Muscle of leg (tissue), 11 donors: ENCODE results near the gene KRTAP10-8. TPM values are rescaled to one million over a fixed set of nuclear protein-coding genes. Genes with fewer than 3 reads are reported as not detected.
A peak's percentile ranks its signal among the peaks of the same experiment; 100 is the strongest.
"Not testable (repeated sequence)": the region's sequence is repeated elsewhere in the genome, so short reads cannot be mapped to it uniquely, and the experiment has no call there.

Experiments
- DNase-seq: peaks from one replicate; pipeline ENCODE4 v3.0.0; 2013
- H3K27ac ChIP-seq: one replicate; pipeline ENCODE4 v1.5.1; 2013; ENCODE audit warnings: mild to moderate bottlenecking, low read length, control low read depth
- H3K27me3 ChIP-seq: one replicate; pipeline ENCODE4 v1.6.1; 2013; ENCODE audit warnings: low read length; ENCODE audit not compliant: control insufficient read depth, insufficient read depth
- H3K36me3 ChIP-seq: one replicate; pipeline ENCODE4 v1.6.1; 2013; ENCODE audit warnings: low read length; ENCODE audit not compliant: control insufficient read depth, insufficient read depth
- H3K4me1 ChIP-seq: one replicate; pipeline ENCODE4 v1.6.1; 2013; ENCODE audit warnings: low read length; ENCODE audit not compliant: control insufficient read depth, insufficient read depth
- H3K4me3 ChIP-seq: one replicate; pipeline ENCODE4 v1.5.1; 2013; ENCODE audit warnings: low read length, control low read depth
- H3K9me3 ChIP-seq: replicated peaks from 2 replicates; pipeline ENCODE4 v1.6.1; 2013; ENCODE audit warnings: low read depth, low read length; ENCODE audit not compliant: control insufficient read depth
- WGBS: methylation state at CpG from one replicate; pipeline ENCODE4 v1.1.5; 2013; ENCODE audit warnings: missing lambda C conversion rate; ENCODE audit not compliant: insufficient coverage; 5-methylcytosine and 5-hydroxymethylcytosine counted together
- polyA plus RNA-seq, 8 donors: library from polyadenylated mRNA; unstranded; fragments of 120-200 nt; gene quantifications; one replicate each; pipeline versions ENCODE4 v1.2.1 to v1.2.3, GENCODE V29; 2013; ENCODE audit warnings: inconsistent platforms in 1 of 8, low replicate concordance in 1 of 8; ENCODE audit not compliant: insufficient read length in 8 of 8, insufficient read depth in 1 of 8
- total RNA-seq: library from RNA; stranded (reverse); fragments of 120-200 nt; gene quantifications from one replicate; pipeline ENCODE4 v1.2.4, GENCODE V29; 2013

Gene KRTAP10-8
- total and polyA plus RNA-seq, 9 donors = not detected

DNA sequence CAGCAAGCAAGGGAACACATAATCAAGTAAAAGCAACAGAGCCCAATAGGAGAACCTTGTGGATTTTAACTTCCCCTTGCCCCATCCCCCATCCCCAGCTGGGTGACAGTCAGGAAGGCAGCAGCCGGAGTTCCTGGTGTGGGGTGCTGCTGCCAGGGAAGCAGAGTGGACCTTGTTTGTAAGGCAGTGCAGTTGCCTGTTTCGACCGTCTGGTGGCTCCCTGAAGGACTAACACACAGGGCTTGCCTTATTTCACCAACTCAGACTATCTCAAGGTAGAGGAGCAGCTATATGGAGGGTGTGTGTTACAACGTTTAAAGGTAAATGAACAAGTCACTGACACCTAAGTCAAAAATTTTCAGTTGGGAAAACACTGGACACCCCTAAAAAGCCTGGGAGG lies 6.6 kb downstream of the KRTAP10-8 start:
- no peak overlapping the region for H3K4me3 ChIP-seq
- no peaks in the 10 kb centered on the region for H3K4me1 ChIP-seq
- peak; percentile 30 for DNase-seq
- H3K27me3 ChIP-seq = peaks cover 9% of the 10 kb centered on the region
- WGBS = no CpG with 5 or more reads among the region's 4 CpGs
- no peak overlapping the region for H3K27ac ChIP-seq
- no peaks in the 10 kb centered on the region for H3K36me3 ChIP-seq
- H3K9me3 ChIP-seq = peaks cover 8% of the 10 kb centered on the region

DNA sequence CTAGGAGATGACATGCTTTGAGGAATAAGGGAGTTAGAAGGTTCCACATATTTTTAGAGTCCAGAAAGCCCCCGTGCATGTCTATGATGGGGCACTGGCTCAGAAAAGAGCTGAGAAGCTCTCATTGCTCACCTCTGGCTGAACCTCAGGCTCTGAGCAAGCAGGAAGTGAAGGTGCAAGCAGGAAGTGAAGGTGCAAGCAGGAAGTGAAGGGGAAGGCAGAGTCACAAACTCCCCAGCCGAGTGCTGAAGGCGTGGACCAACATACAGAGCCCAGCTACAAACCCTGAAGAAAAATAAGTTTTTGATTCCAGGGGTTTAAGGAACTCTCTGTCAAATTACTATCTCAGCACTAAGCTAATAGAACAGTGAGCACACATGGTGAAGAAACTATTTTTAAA lies 7.0 kb downstream of the KRTAP10-8 start:
- Histone ChIP-seq H3K27me3 (peaks cover 9% of the 10 kb centered on the region), H3K27ac (no peak overlapping the region), H3K4me1 (no peaks in the 10 kb centered on the region), H3K36me3 (no peaks in the 10 kb centered on the region), H3K4me3 (no peak overlapping the region), H3K9me3 (peaks cover 8% of the 10 kb centered on the region)
- DNase-seq = no peak
- WGBS = 89% methylated on average over 1 of the region's 3 CpGs

DNA sequence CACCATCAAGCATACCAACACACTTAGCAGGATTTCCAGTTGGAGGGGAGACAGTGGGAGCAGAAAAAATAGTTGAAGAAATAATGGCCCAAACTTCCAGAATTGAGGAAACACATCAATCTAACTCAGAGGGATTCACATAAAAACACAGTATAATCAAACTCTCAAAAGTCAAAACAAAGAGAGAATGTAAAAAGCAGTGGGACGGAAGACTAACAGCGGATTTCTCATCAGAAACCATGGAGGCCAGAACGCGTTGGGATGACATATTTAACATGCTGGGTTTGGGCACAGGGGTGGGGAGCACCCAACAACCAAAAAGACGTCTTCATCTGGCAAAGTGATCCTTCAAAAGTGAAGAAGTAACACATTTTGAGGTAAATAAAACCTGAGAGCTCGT lies 8.0 kb downstream of the KRTAP10-8 start:
- H3K27me3 ChIP-seq = peaks cover 9% of the 10 kb centered on the region
- no peak for DNase-seq
- H3K4me1 ChIP-seq = no peaks in the 10 kb centered on the region
- WGBS = 83% methylated on average over 6 of the region's 6 CpGs
- no peak overlapping the region for H3K27ac ChIP-seq
- H3K9me3 ChIP-seq = peaks cover 14% of the 10 kb centered on the region
- no peak overlapping the region for H3K4me3 ChIP-seq
- no peaks in the 10 kb centered on the region for H3K36me3 ChIP-seq

DNA sequence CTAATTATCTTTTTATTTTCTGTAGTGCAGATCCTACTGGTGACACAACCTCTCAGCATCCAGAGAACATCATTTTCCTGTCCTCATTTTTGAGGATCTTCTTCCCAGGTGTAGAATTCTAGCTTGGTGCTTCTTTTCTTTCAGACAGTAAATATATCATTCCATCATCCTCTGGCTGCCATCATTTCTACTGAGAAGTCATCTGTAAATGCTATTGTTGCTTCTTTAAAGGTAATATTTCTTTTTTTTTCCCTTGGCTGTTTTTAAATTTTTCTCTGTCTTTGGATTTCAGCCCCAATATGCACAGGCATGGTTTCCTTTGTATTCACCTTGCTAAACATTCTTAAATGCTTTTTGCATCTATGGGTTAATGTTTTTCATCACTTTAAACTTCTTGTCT lies 11.7 kb downstream of the KRTAP10-8 start:
- Histone ChIP-seq H3K4me3 (no peak overlapping the region), H3K36me3 (no peaks in the 10 kb centered on the region), H3K4me1 (peaks cover 2% of the 10 kb centered on the region), H3K9me3 (peaks cover 14% of the 10 kb centered on the region), H3K27me3 (peaks cover 3% of the 10 kb centered on the region), H3K27ac (no peak overlapping the region)
- no peak for DNase-seq

DNA sequence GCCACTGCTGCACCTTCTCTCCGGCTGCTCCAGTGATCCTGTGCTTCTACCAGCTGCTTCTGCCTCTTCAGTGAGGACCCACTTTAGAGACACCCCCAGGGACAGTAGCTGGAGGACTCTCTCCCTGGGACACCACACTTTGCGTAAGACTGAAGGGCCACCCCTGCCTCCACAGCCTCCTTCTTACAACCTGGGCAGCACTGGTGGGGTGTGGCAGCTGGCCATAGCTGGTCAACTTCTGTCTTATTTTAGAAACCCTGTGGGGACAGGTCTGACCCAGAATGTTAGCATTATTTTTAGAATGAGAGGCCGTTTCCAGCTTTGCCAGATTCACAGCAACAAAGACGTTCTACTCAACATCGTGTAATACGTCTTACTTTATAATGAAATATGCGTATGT lies 13.9 kb downstream of the KRTAP10-8 start:
- peaks cover 3% of the 10 kb centered on the region for H3K4me1 ChIP-seq
- no peak overlapping the region for H3K4me3 ChIP-seq
- DNase-seq = no peak
- H3K27me3 ChIP-seq = peaks cover 6% of the 10 kb centered on the region
- no CpG with 5 or more reads among the region's 7 CpGs for WGBS
- H3K36me3 ChIP-seq = no peaks in the 10 kb centered on the region
- no peak overlapping the region for H3K27ac ChIP-seq
- peaks cover 14% of the 10 kb centered on the region for H3K9me3 ChIP-seq

DNA sequence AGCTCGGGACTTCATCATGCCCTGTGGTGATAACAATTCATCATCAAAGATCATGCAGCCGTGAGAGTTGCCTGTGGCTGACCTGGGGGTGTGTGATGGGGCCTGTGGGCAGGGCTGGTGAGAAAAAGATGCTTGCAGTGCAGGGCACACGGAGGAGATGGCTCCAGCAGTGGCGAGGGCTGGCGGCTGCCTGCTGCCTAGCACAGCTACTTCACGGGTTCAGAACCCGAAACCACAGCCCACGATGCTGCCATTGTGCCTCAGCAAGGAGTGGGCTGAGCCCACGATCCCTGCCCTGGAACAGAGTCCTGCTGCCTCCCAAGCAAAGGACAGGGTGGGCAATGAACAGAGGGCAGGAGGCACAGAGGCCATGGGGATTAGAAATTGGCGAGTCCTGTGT lies 14.4 kb downstream of the KRTAP10-8 start:
- WGBS = 81% methylated on average over 9 of the region's 10 CpGs
- no peak for DNase-seq

DNA sequence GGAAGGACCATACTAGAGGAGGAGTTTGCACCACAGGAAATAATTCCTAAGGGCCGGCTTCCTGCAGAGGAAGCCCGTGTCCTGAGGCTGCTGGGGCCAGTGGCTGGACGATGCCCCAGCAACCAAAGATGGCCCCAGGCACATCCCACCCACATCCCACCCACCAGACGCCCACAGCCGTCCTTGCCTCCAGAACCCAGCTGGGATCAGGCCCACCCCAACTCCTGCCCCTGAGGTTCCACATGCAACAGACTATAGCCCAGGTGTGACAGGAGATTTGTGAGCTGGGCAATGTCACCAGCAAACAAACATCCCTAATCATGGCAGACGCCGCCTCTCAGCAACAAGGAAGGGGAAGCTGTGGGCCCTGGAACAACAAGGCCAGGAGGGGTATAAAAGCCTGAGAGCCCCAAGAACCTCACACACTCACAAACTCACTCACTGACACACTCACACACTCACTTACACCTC lies 14.8 kb downstream of the KRTAP10-8 start, which contains the start of gene KRTAP10-9:
Gene KRTAP10-9 (plus strand): TSS at position 421 of the 471 bp plus-strand sequence. CDS start 79 bp downstream, outside the sequence.
- 58% methylated on average over 5 of the region's 7 CpGs for WGBS
- H3K4me3 ChIP-seq = no peak within 1 kb of the TSS
- no peak within 1 kb of the TSS for H3K27ac ChIP-seq
- peaks cover 6% of the 10 kb centered on the region for H3K27me3 ChIP-seq
- no peaks in the 10 kb centered on the region for H3K36me3 ChIP-seq
- H3K4me1 ChIP-seq = peaks cover 3% of the 10 kb centered on the region
- H3K9me3 ChIP-seq = peaks cover 18% of the 10 kb centered on the region
- DNase-seq = no peak

More for the DNA sequence above, 14.4 kb downstream of the KRTAP10-8 start:
- H3K27ac ChIP-seq = no peak overlapping the region
- H3K36me3 ChIP-seq = no peaks in the 10 kb centered on the region
- H3K4me1 ChIP-seq = peaks cover 3% of the 10 kb centered on the region
- H3K27me3 ChIP-seq = peaks cover 6% of the 10 kb centered on the region
- no peak overlapping the region for H3K4me3 ChIP-seq
- H3K9me3 ChIP-seq = peaks cover 15% of the 10 kb centered on the region

DNA sequence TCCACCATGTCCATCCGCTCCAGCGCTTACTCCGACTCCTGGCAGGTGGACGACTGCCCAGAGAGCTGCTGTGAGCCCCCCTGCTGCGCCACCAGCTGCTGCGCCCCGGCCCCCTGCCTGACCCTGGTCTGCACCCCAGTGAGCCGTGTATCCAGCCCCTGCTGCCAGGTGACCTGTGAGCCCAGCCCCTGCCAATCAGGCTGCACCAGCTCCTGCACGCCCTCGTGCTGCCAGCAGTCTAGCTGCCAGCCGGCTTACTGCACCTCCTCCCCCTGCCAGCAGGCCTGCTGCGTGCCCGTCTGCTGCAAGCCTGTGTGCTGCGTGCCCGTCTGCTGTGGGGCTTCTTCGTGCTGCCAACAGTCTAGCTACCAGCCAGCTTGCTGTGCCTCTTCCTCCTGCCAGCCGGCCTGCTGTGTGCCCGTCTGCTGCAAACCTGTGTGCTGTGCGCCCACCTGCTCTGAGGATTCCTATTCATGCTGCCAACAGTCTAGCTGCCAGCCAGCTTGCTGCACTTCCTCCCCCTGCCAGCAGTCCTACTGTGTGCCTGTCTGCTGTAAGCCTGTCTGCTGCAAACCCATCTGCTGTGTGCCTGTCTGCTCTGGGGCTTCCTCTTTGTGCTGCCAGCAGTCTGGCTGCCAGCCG lies 15.4 kb downstream of the KRTAP10-8 start:
- H3K4me1 ChIP-seq, H3K27ac ChIP-seq, H3K36me3 ChIP-seq, H3K27me3 ChIP-seq, H3K4me3 ChIP-seq, DNase-seq: not testable (repeated sequence)
- 82% methylated on average over 13 of the region's 20 CpGs for WGBS
- H3K9me3 ChIP-seq = peaks cover 20% of the 10 kb centered on the region

DNA sequence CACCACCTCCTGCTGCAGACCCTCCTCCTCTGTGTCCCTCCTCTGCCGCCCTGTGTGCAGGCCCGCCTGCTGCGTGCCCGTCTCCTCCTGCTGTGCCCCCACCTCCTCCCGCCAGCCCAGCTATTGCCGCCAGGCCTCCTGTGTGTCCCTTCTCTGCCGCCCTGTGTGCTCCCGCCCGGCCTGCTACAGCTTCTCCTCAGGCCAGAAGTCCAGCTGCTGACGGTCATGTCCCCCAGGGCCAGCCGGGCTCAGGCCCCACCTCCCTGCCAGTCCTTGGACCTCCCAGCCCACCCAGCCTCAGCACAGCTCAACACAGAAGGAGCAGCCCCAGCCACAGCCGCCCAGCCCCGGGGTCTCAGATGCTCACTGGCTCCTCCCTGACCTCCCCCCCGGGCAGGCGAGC lies 16.0 kb downstream of the KRTAP10-8 start:
- peaks cover 18% of the 10 kb centered on the region for H3K9me3 ChIP-seq
- WGBS = 26% methylated on average over 14 of the region's 15 CpGs

DNA sequence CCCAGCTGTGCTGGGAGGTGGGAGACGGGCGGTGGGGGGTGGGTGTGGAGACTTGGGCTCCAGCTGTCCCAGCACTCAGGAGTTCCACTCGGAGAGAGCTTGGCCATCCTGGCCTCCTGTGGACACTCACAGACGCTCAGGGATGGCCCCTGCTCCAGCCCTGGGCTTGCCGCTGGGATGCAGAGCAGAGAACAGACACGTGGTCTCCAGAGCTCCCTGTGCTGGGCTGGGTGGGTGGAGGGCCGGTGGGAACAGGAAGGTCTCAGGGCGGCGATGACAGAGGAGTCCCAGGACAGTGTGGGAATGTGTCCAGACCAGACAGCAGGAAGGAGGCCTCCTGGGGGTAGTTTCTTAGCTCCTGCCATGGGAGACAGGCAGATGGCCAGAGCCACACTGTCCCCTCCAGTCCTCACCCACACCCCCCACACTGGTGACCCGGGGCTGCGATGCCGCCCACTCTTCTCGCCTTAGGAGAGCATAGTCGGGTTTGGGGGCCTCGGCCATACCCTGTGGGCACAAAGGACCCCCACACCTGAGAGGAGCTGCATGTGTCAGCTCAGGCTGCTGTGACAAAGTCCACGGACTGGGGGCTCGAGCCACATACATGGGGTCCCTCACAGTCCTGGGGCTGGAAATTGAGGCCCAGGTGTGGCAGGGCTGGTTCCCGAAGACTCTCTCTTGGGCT lies 17.0 kb downstream of the KRTAP10-8 start:
- DNase-seq = no peak
- Histone ChIP-seq H3K27ac (no peak overlapping the region), H3K4me3 (no peak overlapping the region), H3K27me3 (peaks cover 6% of the 10 kb centered on the region), H3K4me1 (peaks cover 3% of the 10 kb centered on the region), H3K9me3 (peaks cover 13% of the 10 kb centered on the region), H3K36me3 (no peaks in the 10 kb centered on the region)
- 58% methylated on average over 9 of the region's 18 CpGs for WGBS

More for the DNA sequence above, 16.0 kb downstream of the KRTAP10-8 start:
- H3K27me3 ChIP-seq, H3K36me3 ChIP-seq, H3K4me3 ChIP-seq, DNase-seq, H3K4me1 ChIP-seq, H3K27ac ChIP-seq: not testable (repeated sequence)
